Measurements from ENCODE around the gene VIPR2. TPM values are rescaled to one million over a fixed set of nuclear protein-coding genes. Genes with fewer than 3 reads are reported as not detected.

The VIPR2 gene
- total RNA-seq, 1 donor from 2014 or later, result 1.6 TPM

DNA sequence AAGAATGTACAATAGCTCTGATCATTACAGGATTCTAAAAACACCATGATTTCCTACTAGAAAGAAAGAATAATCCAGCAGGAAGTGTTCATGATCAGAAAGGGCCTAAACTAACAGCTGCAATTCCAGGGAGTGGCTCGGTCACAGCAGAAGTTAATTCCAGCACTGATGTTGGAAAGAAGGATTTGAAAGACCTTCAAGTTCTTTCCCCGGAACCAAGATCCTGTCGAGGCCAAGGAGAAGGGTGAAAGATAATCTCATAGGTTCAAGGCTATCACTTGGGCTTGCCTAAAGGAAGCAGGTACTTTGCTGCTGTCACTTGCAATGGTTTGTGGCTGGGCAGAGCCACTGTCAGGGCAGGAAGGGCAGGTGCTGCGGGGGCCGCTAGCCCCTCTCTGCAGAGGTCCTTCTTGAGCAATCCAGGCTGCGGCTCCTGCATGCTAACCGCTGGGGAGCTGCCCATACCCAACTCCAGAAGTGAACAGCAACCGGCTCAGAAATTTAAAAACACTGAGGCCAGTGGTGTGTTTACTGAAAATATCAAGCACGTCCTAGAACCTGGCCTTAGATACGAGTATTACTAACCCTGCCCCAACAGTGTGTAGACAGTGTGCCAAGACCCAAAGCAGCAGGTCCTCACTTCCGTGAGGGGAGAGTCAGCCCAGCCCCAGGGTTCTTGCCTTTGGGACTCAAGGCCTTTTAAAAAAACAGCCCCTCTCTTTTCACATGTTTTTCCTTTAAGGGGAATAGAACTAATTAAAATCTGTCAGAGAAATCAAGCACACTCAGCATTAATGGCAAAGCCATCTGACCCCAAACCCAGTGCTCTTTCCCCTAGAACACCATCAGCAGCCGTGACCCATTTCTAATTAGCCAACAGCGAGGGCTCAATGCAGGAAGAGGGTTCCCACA lies 76.8 kb downstream of the VIPR2 start:
- Mint-ChIP-seq H3K27me3 (no peaks in the 10 kb centered on the region), H3K36me3 (ENCODE audit: low read depth) (no peaks in the 10 kb centered on the region), H3K4me1 (peaks cover 26% of the 10 kb centered on the region), H3K27ac (no peak overlapping the region), H3K9me3 (no peaks in the 10 kb centered on the region), H3K4me3 (no peak overlapping the region)
- peak; percentile 47 for DNase-seq
- intact Hi-C loops (cut with micrococcal nuclease), result no loop called here

DNA sequence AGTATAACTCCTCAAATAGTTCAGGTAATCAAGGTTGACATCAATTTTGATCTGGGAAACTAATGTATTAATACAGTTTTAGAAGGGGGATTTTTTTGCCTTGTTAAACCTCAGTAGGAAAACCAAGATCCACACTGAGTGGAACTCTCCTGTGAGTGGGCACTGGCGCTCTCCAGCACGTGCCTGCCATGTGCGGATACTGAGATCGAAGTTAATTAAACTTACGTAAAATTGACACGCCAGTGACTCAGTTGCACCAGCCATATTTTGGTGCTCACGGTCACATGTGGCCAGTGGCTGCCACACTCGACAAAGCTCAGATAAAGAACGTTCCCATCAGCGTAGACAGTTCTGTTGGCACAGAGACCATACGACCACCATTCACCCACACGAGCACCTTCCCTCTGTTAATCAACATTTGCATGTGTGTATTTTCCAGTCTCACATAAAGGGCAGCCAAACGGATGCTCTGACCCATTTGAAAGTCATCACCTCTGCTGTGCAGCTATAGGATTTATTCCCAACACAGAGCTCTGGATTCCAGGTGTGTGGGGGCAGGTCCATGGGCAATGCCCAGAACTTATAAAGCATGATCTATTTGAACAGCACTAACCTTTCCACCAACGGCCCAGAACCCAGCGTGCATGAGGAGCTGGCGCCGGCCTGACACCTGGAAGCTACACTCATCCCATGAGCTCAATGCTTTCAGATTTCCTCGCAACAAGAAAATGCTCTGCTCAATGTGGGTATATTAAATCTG lies 77.7 kb downstream of the VIPR2 start:
- Mint-ChIP-seq H3K4me3 (no peak overlapping the region), H3K9me3 (no peaks in the 10 kb centered on the region), H3K27me3 (no peaks in the 10 kb centered on the region), H3K27ac (no peak overlapping the region), H3K4me1 (peaks cover 26% of the 10 kb centered on the region), H3K36me3 (ENCODE audit: low read depth) (no peaks in the 10 kb centered on the region)
- intact Hi-C loops (cut with micrococcal nuclease), result no loop called here
- DNase-seq, result peak; percentile 48

GRCh38 chr7:159065852-159066480 lies 78.7 kb downstream of the VIPR2 start:
- intact Hi-C loops (cut with micrococcal nuclease), result no loop called here
- DNase-seq, result no peak
- Mint-ChIP-seq H3K36me3 (ENCODE audit: low read depth) (no peaks in the 10 kb centered on the region), H3K9me3 (no peaks in the 10 kb centered on the region), H3K27ac (no peak overlapping the region), H3K4me1 (peaks cover 21% of the 10 kb centered on the region), H3K4me3 (no peak overlapping the region), H3K27me3 (no peaks in the 10 kb centered on the region)

DNA sequence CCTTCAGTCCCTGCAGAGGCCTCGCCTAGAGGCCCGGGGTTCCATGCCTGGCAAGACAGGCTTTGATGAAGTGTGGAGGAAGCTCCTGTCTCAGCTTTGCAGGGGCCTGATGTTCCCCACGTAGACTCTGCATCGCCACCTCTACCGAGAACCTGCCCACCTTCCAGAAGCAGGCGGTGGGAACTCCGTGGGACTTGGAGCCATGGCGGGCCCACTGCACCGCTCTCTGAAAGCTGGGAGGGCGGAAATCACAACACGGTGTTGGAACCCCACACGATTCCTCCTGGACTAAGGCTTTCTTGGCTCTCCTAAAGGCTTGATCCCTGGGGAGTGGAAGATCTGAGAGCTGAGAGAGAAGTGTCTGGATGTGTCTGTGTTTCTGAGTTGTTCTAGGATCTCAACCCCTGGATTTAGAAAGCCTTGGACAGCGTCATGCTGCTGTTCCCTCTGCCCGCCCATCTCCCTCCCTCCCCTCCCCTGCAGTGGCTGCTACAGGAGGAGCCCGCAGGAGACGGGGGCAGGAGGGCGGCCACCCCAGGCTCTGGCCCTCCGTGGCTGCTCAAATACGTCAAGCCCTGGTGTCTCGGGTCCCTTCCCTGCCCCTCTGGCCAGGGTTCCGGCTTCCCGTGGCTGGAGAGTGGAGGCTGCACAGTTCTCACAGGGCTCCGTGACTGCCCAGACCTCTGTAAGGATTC lies 79.7 kb downstream of the VIPR2 start:
- intact Hi-C loops (cut with micrococcal nuclease), result no loop called here
- Mint-ChIP-seq H3K4me1 (peaks cover 13% of the 10 kb centered on the region), H3K27ac (no peak overlapping the region), H3K4me3 (no peak overlapping the region), H3K9me3 (no peaks in the 10 kb centered on the region), H3K27me3 (no peaks in the 10 kb centered on the region), H3K36me3 (ENCODE audit: low read depth) (no peaks in the 10 kb centered on the region)
- DNase-seq, result peak; percentile 47

DNA sequence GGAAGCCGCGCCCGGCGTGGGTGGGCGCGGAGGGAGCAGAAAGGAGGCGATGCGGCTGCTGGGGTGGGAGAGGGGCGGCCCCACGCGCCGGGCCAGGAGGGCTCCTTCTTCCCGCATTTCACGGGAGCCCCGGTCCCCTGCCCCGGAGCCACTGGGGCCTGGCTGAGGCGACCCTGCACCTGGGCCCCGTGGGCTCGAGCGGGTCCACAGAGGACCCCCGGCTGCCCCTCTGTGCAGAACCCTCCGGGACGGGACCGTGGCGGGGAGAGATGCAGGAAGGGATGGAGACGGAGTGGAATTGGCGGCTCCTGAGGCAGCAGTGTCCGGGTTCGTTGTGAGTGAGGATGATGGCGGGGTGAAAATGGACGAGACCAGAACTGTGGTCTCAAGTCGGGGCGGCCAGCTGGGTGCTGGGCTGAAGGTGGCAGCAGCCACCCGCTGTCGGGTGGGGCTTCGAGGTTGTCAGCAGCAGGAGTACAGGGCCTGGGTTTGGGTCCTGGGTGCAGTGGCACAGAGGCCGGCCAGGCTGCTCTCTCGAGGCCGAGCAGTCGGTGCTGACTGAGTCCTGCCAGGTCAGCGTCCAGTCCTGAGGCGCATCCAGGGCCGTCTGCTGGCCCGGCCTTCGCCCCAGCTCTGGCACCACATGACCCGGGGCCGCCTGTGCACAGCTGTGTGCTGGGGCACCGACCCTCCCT lies 80.4 kb downstream of the VIPR2 start:
- peak; percentile 34 for DNase-seq
- intact Hi-C loops (cut with micrococcal nuclease), result no loop called here
- Mint-ChIP-seq H3K36me3 (ENCODE audit: low read depth) (no peaks in the 10 kb centered on the region), H3K27ac (no peak overlapping the region), H3K27me3 (no peaks in the 10 kb centered on the region), H3K4me3 (no peak overlapping the region), H3K4me1 (peaks cover 7% of the 10 kb centered on the region), H3K9me3 (no peaks in the 10 kb centered on the region)

DNA sequence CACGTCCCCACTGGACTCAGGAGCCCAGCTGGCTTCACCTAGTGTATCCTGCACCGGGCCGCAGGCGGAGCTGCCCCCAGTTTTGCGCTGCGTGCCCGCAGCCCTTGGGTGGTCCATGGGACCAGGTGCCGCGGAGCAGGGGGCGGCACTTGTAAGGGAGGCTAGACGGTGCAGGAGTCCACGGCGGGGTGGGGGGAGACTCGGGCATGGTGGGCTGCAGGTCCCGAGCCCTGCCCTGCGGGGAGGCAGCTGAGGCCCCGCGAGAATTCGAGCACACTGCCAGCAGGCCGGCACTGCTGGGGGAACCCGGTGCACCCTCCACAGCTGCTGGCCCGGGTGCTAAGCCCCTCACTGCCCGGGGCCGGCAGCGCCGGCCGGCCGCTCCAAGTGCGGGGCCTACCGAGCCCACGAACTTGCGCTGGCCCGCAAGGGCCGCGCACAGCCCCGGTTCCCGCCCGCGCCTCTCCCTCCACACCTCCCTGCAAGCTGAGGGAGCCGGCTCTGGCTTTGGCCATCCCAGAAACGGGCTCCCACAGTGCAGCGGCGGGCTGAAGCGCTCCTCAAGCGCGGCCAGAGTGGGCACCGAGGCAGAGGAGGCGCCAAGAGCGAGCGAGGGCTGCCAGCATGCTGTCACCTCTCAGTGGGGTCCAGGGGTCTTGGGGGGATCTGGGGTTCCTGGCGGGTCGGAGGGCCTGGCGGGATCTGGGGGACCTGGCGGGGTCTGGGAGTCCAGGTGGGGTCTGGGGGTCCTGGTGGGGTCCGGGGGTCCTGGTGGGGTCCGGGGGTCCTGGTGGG lies 81.4 kb downstream of the VIPR2 start:
- Mint-ChIP-seq H3K36me3 (ENCODE audit: low read depth) (no peaks in the 10 kb centered on the region), H3K27me3 (no peaks in the 10 kb centered on the region), H3K4me3 (no peak overlapping the region), H3K9me3 (no peaks in the 10 kb centered on the region), H3K27ac (no peak overlapping the region), H3K4me1 (peaks cover 3% of the 10 kb centered on the region)
- intact Hi-C loops (cut with micrococcal nuclease), result no loop called here
- DNase-seq, result no peak

DNA sequence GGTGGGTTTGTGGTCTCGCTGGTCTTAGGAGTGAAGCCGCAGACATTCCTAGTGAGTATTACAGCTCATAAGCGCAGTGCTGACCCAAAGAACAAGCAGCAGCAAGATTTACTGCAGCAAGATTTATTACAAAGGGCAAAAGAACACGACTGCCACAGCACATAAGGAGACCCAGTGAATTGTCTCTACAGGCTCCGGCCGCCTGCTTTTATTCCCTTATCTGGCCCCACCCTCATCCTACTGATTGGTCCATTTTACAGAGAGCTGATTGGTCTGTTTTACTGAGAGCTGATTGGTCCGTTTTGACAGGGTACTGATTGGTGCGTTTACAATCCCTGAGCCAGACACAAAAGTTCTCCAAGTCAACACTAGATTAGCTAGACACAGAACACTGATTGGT lies 82.1 kb downstream of the VIPR2 start:
- Mint-ChIP-seq H3K27me3 (no peaks in the 10 kb centered on the region), H3K9me3 (no peaks in the 10 kb centered on the region)
- intact Hi-C loops (cut with micrococcal nuclease), result no loop called here

GRCh38 chr7:159061674-159062212 lies 82.9 kb downstream of the VIPR2 start:
- Mint-ChIP-seq H3K27ac (no peak overlapping the region), H3K9me3 (no peaks in the 10 kb centered on the region), H3K36me3 (ENCODE audit: low read depth) (no peaks in the 10 kb centered on the region), H3K4me3 (no peak overlapping the region), H3K4me1 (no peaks in the 10 kb centered on the region), H3K27me3 (no peaks in the 10 kb centered on the region)
- intact Hi-C loops (cut with micrococcal nuclease), result no loop called here
- peak; percentile 46 for DNase-seq

More for the DNA sequence above, 82.1 kb downstream of the VIPR2 start:
- Mint-ChIP-seq H3K27ac (no peak overlapping the region), H3K36me3 (ENCODE audit: low read depth) (no peaks in the 10 kb centered on the region), H3K4me3 (no peak overlapping the region), H3K4me1 (no peaks in the 10 kb centered on the region)
- DNase-seq, result peak; percentile 50

GRCh38 chr7:159061209-159061608 lies 83.5 kb downstream of the VIPR2 start:
- Mint-ChIP-seq H3K27me3 (no peaks in the 10 kb centered on the region), H3K4me3 (no peak overlapping the region), H3K4me1 (no peaks in the 10 kb centered on the region), H3K27ac (no peak overlapping the region), H3K9me3 (no peaks in the 10 kb centered on the region), H3K36me3 (ENCODE audit: low read depth) (no peaks in the 10 kb centered on the region)
- intact Hi-C loops (cut with micrococcal nuclease), result no loop called here
- no peak for DNase-seq

DNA sequence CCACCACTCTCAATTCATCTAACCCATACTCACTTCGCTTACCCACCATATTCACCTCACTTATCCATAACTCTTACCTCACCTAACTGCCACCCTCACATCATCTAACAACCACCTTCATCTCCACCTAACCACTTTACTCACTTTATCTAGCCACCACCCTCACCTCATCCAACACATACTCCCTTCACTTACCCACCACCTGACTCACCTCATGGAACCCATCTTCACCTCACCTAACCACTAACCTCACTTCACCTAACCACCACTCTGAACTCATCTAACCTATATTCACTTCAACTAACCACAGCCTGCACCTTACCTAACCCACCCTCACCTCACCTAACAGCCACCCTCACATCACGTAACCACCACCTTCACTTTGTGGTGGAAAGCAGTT lies 84.2 kb downstream of the VIPR2 start:
- H3K9me3 Mint-ChIP-seq, result no peaks in the 10 kb centered on the region
- intact Hi-C loops (cut with micrococcal nuclease), result no loop called here
- DNase-seq, result no peak
- H3K4me1 Mint-ChIP-seq, result no peaks in the 10 kb centered on the region
- no peak overlapping the region for H3K27ac Mint-ChIP-seq
- H3K27me3 Mint-ChIP-seq, result no peaks in the 10 kb centered on the region
- no peak overlapping the region for H3K4me3 Mint-ChIP-seq
- H3K36me3 Mint-ChIP-seq (ENCODE audit: low read depth), result no peaks in the 10 kb centered on the region

- no peaks in the 10 kb centered on the region for H3K36me3 Mint-ChIP-seq (ENCODE audit: low read depth)
- no peaks in the 10 kb centered on the region for H3K9me3 Mint-ChIP-seq
- H3K27me3 Mint-ChIP-seq, result no peaks in the 10 kb centered on the region
- H3K4me1 Mint-ChIP-seq, result no peaks in the 10 kb centered on the region
- no peak overlapping the region for H3K27ac Mint-ChIP-seq
- intact Hi-C loops (cut with micrococcal nuclease), result no loop called here
- peak; percentile 48 for DNase-seq
- H3K4me3 Mint-ChIP-seq, result no peak overlapping the region
Observed at GRCh38 chr7:159059629-159060028, 85.0 kb downstream of the VIPR2 start.

GRCh38 chr7:159057647-159058046 lies 87.0 kb downstream of the VIPR2 start:
- H3K27ac Mint-ChIP-seq, result no peak overlapping the region
- intact Hi-C loops (cut with micrococcal nuclease), result no loop called here
- H3K9me3 Mint-ChIP-seq, result no peaks in the 10 kb centered on the region
- no peak for DNase-seq
- no peaks in the 10 kb centered on the region for H3K36me3 Mint-ChIP-seq (ENCODE audit: low read depth)
- H3K4me3 Mint-ChIP-seq, result no peak overlapping the region
- peaks cover 2% of the 10 kb centered on the region for H3K27me3 Mint-ChIP-seq
- H3K4me1 Mint-ChIP-seq, result no peaks in the 10 kb centered on the region

Measured in activated CD4-positive, alpha-beta T cell treated with anti-CD3 and anti-CD28 coated beads, Interleukin-2, amount 10 ng/mL, durations not matched to agents 24 days and 14 days (primary cell).